GM23338 (cell line): ENCODE measurements around the gene UCMA. TPM values are rescaled to one million over a fixed set of nuclear protein-coding genes. Genes with fewer than 3 reads are reported as not detected.

Source experiments
- CREB1 ChIP-seq: fragments of 250-450 bp; sonication (Bioruptor Pico); IDR thresholded peaks from 2 replicates; pipeline ENCODE4 v1.5.0; 2020; ENCODE audit warnings: low read depth, mild to moderate bottlenecking, moderate library complexity
- ETS1 ChIP-seq: IDR thresholded peaks from 2 replicates; pipeline ENCODE4 v1.6.1; 2016; ENCODE audit warnings: antibody characterized with exemption
- EZH2 ChIP-seq: fragments of 200-600 bp; sonication (generic); IDR thresholded peaks from one replicate; pipeline ENCODE4 v1.8.0; 2017; ENCODE audit warnings: antibody characterized with exemption, mild to moderate bottlenecking, low read depth; ENCODE audit not compliant: unreplicated experiment
- EZH2phosphoT487 ChIP-seq: fragments of 200-600 bp; sonication (generic); IDR thresholded peaks from one replicate; pipeline ENCODE4 v1.8.1; 2018; ENCODE audit warnings: antibody characterized with exemption; ENCODE audit not compliant: unreplicated experiment
- JUNB ChIP-seq: IDR thresholded peaks from one replicate; pipeline ENCODE4 v1.6.1; 2016; ENCODE audit warnings: antibody characterized with exemption; ENCODE audit not compliant: unreplicated experiment
- ZNF114 ChIP-seq: fragments of 250-450 bp; sonication (Bioruptor Pico); IDR thresholded peaks from 2 replicates; pipeline ENCODE4 v1.5.0; 2020; ENCODE audit warnings: mild to moderate bottlenecking, moderate library complexity
- ZNF331 ChIP-seq: fragments of 250-450 bp; sonication (Bioruptor Pico); IDR thresholded peaks from 2 replicates; pipeline ENCODE4 v1.5.0; 2020; ENCODE audit warnings: low read depth, mild to moderate bottlenecking, moderate library complexity
- ZNF462 ChIP-seq: fragments of 250-450 bp; sonication (Bioruptor Pico); IDR thresholded peaks from 2 replicates; pipeline ENCODE4 v1.5.0; 2020; ENCODE audit warnings: mild to moderate bottlenecking, moderate library complexity
- polyA plus RNA-seq: library from polyadenylated mRNA; unstranded; fragments of >200 nt; fragmentation: Nextera tagmentation; extraction: Ambion mirVana; gene quantifications from 2 replicates; pipeline ENCODE4 v1.2.1, GENCODE V29; 2016
- total RNA-seq: library from RNA; depleted of rRNA; stranded (reverse); fragments of >200 nt; shearing (Covaris generic); gene quantifications from 2 replicates; pipeline ENCODE4 v1.2.3, GENCODE V29; 2014
- TF ChIP-seq, protein P1 (sequence below), 2 experiments: fragments of 200-600 bp in 1 of 2; sonication (generic) in 1 of 2; conservative IDR thresholded peaks; 2 replicates each; pipeline versions ENCODE4 v1.5.1 to v1.6.1; 2016 to 2017; ENCODE audit warnings: antibody characterized with exemption in 2 of 2, low read depth in 2 of 2, mild to moderate bottlenecking in 2 of 2, moderate library complexity in 1 of 2

The UCMA gene
- total and polyA plus RNA-seq, 2 experiments from 2014 or later: 12.7 to 16.7 TPM

- no peak for TF ChIP-seq ZNF462
- TF ChIP-seq, protein P1, sequence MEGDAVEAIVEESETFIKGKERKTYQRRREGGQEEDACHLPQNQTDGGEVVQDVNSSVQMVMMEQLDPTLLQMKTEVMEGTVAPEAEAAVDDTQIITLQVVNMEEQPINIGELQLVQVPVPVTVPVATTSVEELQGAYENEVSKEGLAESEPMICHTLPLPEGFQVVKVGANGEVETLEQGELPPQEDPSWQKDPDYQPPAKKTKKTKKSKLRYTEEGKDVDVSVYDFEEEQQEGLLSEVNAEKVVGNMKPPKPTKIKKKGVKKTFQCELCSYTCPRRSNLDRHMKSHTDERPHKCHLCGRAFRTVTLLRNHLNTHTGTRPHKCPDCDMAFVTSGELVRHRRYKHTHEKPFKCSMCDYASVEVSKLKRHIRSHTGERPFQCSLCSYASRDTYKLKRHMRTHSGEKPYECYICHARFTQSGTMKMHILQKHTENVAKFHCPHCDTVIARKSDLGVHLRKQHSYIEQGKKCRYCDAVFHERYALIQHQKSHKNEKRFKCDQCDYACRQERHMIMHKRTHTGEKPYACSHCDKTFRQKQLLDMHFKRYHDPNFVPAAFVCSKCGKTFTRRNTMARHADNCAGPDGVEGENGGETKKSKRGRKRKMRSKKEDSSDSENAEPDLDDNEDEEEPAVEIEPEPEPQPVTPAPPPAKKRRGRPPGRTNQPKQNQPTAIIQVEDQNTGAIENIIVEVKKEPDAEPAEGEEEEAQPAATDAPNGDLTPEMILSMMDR (conservative IDR thresholded peaks at IDR 0.05; ENCODE audit: low read depth in 2 of 2): peak; percentile 83 to 93
- no peak for TF ChIP-seq EZH2phosphoT487
- TF ChIP-seq CREB1: no peak
- TF ChIP-seq ETS1: peak; percentile 60; the same call in 1 of the 2 replicates
- TF ChIP-seq EZH2: no peak
- no peak for TF ChIP-seq ZNF331 (CRISPR knock-in tag)
- no peak for TF ChIP-seq ZNF114 (CRISPR knock-in tag)
- TF ChIP-seq JUNB: no peak
Measured at GRCh38 chr10:13271552-13272163, 37.5 kb upstream of the UCMA start (continued).
